Measurements from ENCODE around the gene RASSF6. TPM values are rescaled to one million over a fixed set of nuclear protein-coding genes. Genes with fewer than 3 reads are reported as not detected.

Gene RASSF6
- polyA plus RNA-seq, 1 donor from 2014 or later, result not detected

DNA sequence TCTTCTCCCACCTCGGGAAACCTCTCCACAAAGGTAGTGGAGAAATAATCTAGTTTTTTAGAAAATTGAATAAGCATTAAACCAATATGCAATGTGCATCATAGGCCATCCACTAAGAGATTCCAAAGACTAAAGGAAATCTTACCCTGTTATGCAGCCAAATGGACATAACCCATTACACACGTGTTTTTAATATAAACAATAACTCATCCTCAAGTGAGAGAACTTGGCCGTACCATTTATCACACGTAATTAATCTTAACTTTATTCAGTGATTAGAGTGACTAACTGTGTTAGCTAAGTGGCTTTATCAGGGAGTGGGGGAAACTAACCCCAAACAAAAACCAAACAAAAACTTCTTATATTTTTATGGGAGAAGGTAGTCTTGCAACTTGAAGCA is 80.8 kb downstream of the RASSF6 start (continued):
- no peak for TF ChIP-seq MXI1 (conservative IDR thresholded peaks at IDR 0.05; ENCODE audit: poor library complexity, severe bottlenecking)

DNA sequence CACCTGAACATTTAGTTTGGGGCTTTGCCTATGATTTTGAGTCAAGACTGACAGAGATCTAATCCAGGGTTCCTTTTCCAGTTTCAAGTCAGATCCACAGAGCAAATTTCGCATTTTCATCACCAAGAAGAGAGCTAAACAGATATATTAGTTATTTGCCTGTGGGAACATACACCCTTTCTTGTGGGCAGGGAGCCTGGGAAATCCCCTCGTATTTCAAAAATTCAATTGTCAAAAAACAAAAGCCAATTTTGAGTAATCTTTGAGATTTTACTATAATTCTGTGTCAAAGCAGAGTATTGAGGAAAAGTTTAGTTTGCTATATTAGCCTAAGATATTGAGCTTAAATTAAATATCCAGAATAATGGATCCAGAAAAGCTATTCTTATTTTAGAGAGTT is 82.1 kb downstream of the RASSF6 start:
- no peaks in the 10 kb centered on the region for H3F3A ChIP-seq (ENCODE audit: insufficient read depth, low read length, poor library complexity, severe bottlenecking)
- H2AFZ ChIP-seq (ENCODE audit: low read depth, low read length), result no peak overlapping the region
- TF ChIP-seq EP300 (conservative IDR thresholded peaks at IDR 0.05; ENCODE audit: poor library complexity, severe bottlenecking), result no peak
- TF ChIP-seq RAD21 (conservative IDR thresholded peaks at IDR 0.05), result no peak
- no peak for TF ChIP-seq EZH2 (IDR thresholded peaks at IDR 0.05; ENCODE audit: borderline replicate concordance, insufficient read depth, low read length, poor library complexity, severe bottlenecking)

DNA sequence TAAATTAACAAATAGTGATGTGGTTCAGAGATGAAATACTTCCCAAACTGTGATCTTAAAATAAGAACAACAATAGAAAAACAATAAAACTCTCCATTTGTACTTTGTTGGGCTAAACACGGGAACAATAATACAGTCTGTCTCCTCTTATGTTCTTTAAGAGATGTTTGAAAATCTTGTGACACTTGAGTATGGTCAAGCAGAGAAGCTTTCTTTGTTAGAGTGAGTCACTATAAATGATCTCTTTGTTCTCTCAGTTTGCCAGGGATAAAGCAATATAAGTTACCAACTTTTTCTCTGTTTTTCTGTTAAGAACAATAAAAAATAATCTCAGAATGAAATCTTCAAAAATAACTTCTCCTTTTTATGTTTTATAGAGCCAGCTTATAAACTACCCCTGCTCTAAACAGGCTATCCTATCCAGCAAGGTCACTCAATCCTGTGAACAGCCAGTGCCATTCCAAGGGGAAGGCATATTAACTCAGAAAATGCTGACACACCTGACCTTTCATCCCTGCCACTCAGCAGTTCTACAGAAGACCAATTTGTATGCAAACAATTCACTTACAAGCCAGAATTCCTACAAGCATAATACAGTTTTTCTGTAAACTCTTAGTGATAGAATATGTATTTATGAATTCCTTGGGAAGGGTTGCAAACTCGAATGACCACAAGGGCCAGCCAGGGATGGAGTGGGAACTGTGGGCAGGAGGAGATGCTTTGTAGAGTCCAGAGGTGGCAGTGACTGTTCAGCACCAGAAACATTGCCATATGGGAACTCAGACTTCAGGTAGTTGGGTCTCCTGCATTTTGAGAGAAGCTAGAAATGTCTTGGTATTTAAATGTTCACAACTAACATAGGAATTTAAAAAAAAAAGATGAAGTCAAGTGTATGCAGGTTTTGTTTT is 86.5 kb downstream of the RASSF6 start:
- H3K4me3 ChIP-seq (ENCODE audit: low read length), result no peak overlapping the region
- H3K27me3 ChIP-seq (ENCODE audit: insufficient read depth, low read depth, low read length), result no peaks in the 10 kb centered on the region
- H3K9me3 ChIP-seq (ENCODE audit: low read length), result no peaks in the 10 kb centered on the region
- H3K36me3 ChIP-seq (ENCODE audit: insufficient read depth, low read length), result no peaks in the 10 kb centered on the region
- no peaks in the 10 kb centered on the region for H3F3A ChIP-seq (ENCODE audit: insufficient read depth, low read length, poor library complexity, severe bottlenecking)
- H3K4me2 ChIP-seq (ENCODE audit: low read length), result no peak overlapping the region
- H3K9ac ChIP-seq (ENCODE audit: low read length), result no peak overlapping the region
- TF ChIP-seq, protein P1, sequence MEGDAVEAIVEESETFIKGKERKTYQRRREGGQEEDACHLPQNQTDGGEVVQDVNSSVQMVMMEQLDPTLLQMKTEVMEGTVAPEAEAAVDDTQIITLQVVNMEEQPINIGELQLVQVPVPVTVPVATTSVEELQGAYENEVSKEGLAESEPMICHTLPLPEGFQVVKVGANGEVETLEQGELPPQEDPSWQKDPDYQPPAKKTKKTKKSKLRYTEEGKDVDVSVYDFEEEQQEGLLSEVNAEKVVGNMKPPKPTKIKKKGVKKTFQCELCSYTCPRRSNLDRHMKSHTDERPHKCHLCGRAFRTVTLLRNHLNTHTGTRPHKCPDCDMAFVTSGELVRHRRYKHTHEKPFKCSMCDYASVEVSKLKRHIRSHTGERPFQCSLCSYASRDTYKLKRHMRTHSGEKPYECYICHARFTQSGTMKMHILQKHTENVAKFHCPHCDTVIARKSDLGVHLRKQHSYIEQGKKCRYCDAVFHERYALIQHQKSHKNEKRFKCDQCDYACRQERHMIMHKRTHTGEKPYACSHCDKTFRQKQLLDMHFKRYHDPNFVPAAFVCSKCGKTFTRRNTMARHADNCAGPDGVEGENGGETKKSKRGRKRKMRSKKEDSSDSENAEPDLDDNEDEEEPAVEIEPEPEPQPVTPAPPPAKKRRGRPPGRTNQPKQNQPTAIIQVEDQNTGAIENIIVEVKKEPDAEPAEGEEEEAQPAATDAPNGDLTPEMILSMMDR (IDR thresholded peaks at IDR 0.05; ENCODE audit: poor library complexity, severe bottlenecking), result no peak
- TF ChIP-seq RAD21 (conservative IDR thresholded peaks at IDR 0.05) (no peak), EZH2 (IDR thresholded peaks at IDR 0.05; ENCODE audit: borderline replicate concordance, insufficient read depth, low read length, poor library complexity, severe bottlenecking) (no peak), POLR2AphosphoS5 (IDR thresholded peaks at IDR 0.05) (no peak), EP300 (conservative IDR thresholded peaks at IDR 0.05; ENCODE audit: poor library complexity, severe bottlenecking) (no peak), MXI1 (conservative IDR thresholded peaks at IDR 0.05; ENCODE audit: poor library complexity, severe bottlenecking) (no peak), SMC3 (conservative IDR thresholded peaks at IDR 0.05; ENCODE audit: poor library complexity) (no peak), TAF1 (IDR thresholded peaks at IDR 0.05; ENCODE audit: low read depth) (no peak)
- TF ChIP-seq, protein P2, sequence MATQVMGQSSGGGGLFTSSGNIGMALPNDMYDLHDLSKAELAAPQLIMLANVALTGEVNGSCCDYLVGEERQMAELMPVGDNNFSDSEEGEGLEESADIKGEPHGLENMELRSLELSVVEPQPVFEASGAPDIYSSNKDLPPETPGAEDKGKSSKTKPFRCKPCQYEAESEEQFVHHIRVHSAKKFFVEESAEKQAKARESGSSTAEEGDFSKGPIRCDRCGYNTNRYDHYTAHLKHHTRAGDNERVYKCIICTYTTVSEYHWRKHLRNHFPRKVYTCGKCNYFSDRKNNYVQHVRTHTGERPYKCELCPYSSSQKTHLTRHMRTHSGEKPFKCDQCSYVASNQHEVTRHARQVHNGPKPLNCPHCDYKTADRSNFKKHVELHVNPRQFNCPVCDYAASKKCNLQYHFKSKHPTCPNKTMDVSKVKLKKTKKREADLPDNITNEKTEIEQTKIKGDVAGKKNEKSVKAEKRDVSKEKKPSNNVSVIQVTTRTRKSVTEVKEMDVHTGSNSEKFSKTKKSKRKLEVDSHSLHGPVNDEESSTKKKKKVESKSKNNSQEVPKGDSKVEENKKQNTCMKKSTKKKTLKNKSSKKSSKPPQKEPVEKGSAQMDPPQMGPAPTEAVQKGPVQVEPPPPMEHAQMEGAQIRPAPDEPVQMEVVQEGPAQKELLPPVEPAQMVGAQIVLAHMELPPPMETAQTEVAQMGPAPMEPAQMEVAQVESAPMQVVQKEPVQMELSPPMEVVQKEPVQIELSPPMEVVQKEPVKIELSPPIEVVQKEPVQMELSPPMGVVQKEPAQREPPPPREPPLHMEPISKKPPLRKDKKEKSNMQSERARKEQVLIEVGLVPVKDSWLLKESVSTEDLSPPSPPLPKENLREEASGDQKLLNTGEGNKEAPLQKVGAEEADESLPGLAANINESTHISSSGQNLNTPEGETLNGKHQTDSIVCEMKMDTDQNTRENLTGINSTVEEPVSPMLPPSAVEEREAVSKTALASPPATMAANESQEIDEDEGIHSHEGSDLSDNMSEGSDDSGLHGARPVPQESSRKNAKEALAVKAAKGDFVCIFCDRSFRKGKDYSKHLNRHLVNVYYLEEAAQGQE (IDR thresholded peaks at IDR 0.05; ENCODE audit: borderline replicate concordance), result no peak
- no peak overlapping the region for H3K27ac ChIP-seq (ENCODE audit: low read length)
- no peak overlapping the region for H2AFZ ChIP-seq (ENCODE audit: low read depth, low read length)
- H3K79me2 ChIP-seq (replicated peaks; ENCODE audit: insufficient read depth, low read length), result no peaks in the 10 kb centered on the region
- no peaks in the 10 kb centered on the region for H3K9me2 ChIP-seq (ENCODE audit: insufficient read depth, low read length)
- H4K20me1 ChIP-seq (ENCODE audit: insufficient read depth), result no peaks in the 10 kb centered on the region

More for the DNA sequence above, 82.1 kb downstream of the RASSF6 start:
- H3K4me2 ChIP-seq (ENCODE audit: low read length), result no peak overlapping the region
- H3K79me2 ChIP-seq (replicated peaks; ENCODE audit: insufficient read depth, low read length), result no peaks in the 10 kb centered on the region
- no peaks in the 10 kb centered on the region for H3K9me2 ChIP-seq (ENCODE audit: insufficient read depth, low read length)
- no peaks in the 10 kb centered on the region for H3K27me3 ChIP-seq (ENCODE audit: insufficient read depth, low read depth, low read length)
- no peaks in the 10 kb centered on the region for H4K20me1 ChIP-seq (ENCODE audit: insufficient read depth)
- H3K4me3 ChIP-seq (ENCODE audit: low read length), result no peak overlapping the region
- H3K27ac ChIP-seq (ENCODE audit: low read length), result no peak overlapping the region
- H3K36me3 ChIP-seq (ENCODE audit: insufficient read depth, low read length), result no peaks in the 10 kb centered on the region
- H3K9me3 ChIP-seq (ENCODE audit: low read length), result no peaks in the 10 kb centered on the region
- H3K9ac ChIP-seq (ENCODE audit: low read length), result no peak overlapping the region
